Medulla oblongata (tissue), 1 donor: ENCODE results near the gene NKD2.

ENCODE experiments used
- DNase-seq: peaks from one replicate; pipeline ENCODE4 v3.0.0-alpha.2; 2015; ENCODE audit errors: extremely low spot score

Gene NKD2

DNA sequence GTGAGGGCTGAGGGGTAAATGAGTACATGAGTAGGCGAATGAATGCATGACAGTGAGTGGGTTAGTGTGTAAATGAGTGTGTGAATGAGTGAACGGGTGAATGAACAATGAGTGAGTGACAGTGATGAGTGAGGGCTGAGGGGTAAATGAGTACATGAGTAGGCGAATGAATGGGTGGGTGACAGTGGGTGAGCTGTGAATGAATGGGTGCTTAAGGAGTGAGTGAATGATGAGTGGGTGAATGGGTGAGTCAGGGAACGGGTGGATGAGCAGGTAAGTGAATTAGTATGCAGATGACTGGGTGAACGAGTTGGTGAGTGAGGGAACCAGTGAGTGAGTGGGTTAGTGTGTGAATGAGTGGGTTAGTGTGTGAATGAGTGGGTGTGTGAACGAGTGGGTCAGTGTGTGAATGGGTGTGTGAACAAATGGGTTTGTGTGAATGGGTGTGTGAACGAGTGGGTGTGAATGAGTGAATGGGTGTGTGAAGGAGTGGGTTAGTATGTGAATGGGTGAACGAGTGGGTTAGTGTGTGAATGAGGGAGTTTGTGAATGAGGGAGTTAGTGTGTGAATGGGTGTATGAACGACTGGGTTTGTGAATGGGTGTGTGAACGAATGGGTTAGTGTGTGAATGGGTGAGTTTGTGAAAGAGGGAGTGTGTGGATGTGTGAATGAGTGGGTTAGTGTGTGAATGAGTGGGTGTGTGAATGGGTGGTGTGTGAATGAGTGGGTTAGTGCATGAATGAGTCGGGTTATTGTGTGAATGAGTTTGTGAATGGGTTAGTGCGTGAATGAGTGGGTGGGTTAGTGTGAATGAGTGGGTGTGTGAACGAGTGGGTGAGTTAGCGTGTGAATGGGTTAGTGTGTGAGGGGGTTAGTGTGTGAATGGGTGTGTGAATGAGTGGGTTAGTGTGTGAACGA, 32.9 kb downstream of the NKD2 start:
- DNase-seq: peak; percentile 14

DNA sequence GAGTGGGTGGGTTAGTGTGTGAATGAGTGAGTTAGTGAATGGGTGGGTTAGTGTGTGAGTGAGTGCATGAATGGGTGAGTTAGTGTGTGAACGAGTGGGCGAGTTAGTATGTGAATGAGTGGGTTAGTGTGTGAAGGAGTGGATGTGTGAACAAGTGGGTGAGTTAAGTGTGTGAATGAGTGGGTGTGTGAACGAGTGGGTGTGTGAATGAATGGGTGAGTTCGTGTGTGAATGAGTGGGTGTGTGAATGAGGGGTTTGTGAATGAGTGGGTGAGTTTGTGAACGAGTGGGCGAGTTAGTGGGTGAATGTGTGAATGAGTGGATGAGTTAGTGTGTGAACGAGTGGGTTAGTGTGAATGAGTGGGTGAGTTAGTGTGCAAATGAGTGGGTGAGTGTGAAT, 34.0 kb downstream of the NKD2 start:
- DNase-seq: no peak

DNA sequence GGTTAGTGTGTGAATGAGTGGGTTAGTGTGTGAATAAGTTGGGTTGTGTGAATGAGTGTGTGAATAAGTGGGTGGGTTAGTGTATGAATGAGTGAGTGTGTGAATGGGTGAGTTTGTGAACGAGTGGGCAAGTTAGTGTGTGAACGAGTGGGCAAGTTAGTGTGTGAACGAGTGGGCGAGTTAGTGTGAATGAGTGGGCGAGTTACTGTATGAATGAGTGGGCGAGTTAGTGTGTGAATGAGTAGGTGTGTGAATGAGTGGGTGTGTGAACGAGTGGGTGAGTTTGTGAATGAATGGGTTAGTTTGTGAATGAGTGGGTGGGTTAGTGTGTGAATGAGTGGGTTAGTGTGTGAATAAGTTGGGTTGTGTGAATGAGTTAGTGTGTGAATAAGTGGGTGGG, 34.7 kb downstream of the NKD2 start:
- DNase-seq: no peak

DNA sequence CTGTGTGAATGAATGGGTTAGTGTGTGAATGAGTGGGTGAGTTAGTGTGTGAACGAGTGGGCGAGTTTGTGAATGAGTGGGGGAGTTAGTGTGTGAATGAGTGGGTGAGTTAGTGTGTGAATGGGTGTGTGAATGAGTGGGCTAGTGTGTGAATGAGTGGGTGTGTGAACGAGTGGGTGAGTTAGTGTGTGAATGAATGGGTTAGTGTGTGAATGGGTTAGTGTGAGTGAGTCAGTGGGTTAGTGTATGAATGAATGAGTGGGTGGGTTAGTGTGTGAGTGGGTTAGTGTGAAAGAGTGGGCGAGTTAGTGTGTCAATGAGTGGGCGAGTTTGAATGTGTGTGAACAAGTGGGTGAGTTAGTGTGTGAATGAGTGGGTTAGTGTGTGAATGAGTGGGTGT, 35.5 kb downstream of the NKD2 start:
- no peak for DNase-seq

DNA sequence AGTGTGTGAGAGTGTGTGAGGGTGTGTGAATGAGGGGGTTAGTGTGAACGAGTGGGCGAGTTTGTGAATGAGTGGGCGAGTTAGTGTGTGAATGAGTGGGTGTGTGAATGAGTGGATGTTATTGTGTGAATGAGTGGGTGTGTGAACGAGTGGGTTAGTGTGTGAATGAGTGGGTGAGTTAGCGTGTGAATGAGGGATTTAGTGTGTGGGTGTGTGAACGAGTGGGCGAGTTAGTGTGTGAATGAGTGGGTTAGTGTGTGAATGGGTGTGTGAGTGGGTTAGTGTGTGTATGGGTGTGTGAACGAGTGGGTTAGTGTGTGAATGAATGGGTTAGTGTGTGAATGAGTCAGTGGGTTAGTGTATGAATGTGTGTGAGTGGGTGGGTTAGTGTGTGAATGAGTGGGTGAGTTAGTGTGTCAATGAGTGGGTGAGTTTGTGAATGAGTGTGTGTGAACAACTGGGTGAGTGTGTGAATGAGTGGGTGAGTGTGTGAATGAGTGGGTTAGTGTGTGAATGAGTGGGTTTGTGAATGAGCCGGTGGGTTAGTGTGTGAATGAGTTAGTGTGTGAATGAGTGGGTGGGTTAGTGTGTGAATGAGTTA, 37.5 kb downstream of the NKD2 start:
- no peak for DNase-seq

DNA sequence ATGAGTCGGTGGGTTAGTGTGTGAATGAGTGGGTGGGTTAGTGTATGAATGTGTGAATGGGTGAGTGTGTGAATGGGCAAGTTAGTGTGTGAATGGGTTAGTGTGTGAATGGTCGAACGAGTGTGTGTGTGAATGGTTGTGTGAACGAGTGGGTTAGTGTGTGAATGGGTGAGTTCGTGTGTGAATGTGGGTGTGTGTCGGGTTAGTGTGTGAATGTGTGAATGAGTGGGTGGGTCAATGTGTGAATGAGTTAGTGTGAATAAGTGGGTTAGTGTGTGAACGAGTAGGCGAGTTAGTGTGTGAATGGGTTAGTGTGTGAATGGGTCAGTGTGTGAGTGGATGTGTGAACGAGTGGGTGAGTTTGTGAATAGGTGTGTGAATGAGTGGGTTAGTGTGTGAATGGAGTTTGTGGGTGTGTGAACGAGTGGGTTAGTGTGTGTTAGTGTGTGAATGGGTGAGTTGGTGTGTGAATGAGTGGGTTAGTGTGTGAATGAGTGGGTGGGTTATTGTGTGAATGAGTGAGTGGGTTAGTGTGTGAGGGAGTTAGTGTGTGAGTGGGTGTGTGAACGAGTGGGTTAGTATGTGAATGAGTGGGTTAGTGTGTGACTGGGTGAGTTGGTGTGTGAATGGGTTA, 38.8 kb downstream of the NKD2 start:
- no peak for DNase-seq

DNA sequence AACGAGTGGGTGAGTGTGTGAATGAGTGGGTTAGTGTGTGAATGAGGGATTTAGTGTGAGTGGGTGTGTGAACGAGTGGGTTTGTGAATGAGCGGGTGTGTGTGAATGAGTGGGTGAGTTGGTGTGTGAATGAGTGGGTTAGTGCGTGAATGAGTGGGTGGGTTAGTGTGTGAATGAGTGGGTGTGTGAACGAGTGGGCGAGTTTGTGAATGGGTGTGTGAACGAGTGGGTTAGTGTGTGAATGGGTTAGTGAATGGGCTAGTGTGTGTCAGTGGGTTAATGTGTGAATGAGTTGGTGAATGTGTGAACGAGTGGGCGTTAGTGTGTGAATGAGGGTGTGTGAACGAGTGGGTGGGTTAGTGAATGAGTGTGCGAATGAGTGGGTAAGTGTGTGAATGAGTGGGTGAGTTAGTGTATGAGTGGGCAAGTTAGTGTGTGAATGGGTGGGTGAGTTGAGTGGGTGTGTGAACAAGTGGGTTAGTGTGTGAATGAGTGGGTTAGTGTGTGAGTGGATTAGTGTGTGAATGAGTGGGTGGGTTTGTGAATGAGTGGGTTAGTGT, 39.6 kb downstream of the NKD2 start:
- no peak for DNase-seq

DNA sequence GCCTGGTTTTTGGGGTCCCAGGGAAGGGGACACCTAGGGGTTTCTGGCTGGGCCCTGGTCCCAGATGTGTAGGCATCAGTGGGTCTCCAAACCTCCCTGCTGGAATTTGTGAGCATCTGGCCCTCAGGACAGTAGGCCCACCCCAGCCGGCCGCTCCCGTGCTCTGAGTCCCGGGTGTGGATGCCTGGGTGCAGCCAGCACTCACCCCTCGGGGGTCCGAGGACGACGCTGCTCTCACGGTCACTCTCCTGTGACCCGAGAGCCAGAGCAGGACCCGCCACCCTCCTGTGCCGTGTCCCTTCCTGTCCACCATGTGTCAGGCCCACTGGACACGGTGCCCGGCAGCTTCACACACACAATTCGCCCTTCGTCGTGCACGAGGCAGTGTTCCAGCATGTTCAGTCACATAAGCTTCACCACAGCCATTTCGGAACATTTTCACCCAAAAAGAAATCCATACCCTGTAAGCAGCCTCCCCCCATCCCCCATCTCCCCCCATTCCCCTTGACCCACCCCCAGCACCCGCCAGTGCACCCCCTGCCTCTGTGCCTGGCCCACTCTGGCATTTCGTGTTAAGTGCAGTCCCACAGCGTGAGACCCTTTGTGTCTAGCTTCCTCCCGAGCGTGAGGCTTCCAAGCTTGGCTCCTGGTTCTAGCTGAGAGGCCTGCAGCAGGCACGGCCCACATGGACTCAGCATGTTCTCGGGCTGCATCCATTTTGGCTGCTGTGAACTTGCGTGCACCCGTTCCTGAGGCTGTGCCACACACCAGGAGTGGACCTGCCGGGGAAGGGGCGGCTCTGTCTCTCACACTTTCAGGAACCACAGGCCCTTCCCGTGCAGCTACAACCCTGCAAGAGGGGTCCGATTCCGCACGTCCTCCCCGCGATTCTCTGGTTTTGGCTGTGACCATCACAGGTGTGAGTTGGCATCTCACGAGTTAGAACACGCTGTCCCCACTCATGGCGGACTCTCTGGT, 40.5 kb downstream of the NKD2 start:
- DNase-seq: no peak

DNA sequence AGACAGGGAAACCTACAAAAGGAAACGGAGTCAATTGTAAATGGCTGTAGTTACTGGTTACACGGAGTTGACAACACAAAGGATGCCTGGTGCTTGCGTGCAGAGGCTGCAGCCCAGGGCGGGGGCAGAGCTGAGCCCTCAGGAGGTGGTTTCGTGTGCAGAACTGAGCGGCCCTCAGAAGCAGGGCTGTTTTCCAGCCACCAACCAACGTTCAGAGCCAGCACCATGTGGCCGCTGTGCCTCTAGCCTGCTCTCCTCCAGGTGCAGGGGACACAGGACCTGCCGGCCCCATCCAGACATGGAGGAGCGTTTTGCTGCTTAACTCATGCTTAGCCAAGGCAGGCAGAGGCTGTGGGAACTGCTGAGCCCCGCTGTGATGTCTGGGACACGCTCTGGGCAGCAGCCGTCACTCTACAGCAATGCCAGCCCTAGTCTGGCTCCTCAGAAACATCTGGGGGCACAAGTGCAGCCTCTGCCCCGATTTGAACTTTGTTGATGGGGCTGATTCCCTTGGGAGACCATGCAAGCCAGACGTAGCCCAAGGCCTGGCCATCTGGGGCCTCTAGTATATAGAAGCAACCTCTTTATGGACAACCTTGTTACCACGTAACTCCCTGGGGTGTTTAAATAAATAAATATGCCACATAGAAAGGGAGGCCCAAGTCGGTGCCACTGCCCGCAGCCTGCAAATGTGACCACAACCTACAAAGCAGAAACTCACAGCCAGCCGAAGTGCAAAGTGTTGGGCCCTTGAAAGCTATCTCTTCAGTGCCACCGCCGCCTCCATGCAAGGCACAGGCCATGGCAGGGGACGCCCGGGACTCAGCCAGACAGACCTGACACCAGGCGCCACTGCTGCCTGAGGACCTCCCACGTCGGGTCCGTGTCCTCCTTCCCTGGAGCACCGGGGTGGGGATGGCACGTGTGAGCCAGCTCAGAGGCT, 42.1 kb downstream of the NKD2 start:
- DNase-seq: no peak

DNA sequence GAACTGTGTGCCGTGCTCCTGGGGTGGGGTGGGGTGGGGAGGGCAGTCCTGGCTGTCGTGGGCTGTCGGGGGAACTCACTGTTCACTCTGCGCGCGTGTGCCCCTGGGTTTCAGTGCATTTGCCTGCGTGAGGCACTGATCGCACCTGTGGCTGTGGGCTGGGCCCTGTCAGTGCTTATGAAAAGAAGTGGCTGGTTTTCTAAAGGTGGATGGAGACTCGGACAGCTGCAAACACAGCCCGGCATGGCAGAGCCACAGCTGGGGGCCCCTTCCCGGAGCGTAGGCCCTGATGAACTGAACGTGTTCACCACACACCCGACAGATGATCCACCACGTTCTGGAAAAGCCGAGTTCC, 42.7 kb downstream of the NKD2 start:
- no peak for DNase-seq

DNA sequence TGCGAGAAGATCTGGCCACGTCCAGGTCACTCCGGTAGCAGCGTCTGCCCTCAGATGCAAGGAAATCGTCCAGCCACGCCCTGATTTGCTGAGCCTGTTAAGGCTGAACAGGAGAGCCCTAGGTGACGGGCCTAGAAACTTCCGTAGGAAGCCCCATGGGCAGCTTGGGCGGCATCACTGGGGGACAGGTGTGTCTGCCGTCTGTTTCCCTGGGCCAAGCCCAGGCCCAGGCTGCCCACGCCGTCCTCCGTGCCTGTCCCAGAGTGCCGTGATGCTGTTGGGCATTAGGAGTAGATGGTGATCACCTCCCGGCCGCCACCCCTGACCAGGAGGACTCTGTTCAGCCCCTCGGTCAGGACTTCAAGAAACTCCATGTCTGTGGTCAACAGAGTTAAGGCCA, 43.5 kb downstream of the NKD2 start:
- no peak for DNase-seq

DNA sequence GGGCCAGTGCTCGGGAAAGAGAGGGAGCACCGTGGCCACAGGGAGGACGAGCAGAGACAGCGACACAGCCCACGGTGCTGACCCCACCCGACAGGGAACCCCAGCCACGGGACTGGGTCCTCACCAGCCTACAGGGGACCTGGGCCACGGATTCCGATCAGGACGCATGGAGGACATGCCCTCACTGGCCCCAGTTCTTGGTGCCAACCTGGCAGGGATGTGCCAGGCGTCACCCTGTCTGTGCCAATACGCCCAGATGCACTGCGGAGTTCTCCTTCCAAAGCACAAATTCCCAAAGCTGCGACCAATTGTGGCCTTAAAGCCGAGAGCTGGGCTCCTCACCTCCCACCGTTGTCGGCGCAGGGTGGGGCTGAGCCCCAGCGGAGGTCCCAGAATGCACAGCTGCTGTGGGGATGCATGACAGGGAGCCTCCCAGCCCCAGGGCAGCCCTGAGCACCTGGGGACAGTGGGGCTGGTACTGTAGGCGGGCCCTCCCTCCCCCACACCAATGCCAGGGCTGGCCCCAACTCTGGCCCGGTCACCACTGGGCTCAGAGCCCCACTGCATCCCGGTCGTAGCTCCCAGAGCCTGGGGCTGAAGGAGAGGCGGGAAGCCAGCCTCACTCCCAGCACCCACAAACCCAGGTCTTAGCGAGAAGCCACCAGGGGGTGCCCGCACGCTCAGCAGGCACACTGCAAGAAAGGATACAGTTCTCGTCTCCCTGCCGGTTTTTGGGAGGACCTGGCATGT, 44.2 kb downstream of the NKD2 start:
- no peak for DNase-seq

DNA sequence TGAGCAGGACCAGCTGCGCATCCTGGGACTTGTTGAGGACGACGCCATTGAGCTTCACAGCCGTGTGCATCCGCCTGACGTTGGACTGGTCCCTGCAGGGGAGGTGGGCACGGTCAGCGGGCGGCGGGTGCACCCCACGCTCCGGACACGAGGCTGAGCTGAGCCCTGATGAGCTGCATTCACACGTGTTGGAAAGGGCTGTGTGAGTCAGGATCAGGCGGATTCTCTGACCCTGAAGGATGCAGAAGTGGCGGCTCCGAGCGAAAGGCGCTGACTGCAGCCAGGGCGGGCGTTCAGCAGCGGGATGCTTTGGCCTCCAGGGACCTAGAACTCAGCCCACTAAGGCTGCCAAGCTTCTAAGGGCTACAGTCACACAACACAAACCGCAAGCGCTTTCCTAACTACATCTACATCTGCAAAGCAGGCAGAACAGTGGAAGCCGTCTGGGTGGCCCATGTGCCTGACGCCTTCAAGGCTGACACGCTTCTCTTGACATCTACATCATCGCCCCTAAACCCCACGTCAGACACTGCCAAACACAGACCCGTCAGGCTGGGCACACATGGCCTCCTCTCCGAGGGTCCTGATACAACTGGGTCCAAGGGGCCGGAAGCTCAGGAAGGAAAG, 44.9 kb downstream of the NKD2 start:
- DNase-seq: no peak

DNA sequence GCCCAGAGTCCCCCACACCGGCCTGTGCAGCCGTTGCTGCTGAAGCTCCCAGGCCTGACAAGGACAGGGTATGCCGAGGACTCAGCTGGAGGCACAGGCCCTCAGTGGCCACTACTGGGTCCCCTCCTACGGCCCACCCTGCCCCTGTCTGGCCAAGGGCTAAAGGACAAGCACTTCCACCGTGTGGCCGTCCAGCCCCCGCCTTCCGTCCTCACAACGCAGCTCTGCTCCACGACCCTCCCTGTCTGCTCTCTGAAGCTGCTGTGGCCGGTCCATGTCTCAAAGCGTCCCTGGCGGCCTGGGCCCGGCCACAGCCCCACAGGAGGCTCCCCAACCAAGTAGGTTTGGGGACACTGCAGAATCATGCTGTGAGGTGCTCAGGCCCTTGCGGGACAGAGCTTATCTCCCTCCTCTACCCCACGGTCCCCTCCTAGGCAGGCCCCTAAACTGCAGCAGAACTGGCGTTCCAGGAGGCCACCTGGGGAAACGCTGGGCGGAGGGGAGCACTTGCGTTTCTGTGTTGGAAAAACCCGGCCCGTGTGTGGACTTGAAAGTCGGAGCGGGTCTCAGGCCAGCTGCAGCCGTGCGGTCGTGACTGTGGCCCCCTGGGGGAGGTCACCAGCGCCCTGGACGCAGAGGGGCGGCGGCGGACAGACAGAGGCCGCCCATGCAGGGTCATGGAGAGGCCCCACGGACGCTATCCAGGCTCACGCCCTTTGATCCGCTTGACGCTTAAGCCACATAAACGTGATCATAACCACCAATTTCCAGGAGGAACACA, 45.6 kb downstream of the NKD2 start:
- DNase-seq: no peak

DNA sequence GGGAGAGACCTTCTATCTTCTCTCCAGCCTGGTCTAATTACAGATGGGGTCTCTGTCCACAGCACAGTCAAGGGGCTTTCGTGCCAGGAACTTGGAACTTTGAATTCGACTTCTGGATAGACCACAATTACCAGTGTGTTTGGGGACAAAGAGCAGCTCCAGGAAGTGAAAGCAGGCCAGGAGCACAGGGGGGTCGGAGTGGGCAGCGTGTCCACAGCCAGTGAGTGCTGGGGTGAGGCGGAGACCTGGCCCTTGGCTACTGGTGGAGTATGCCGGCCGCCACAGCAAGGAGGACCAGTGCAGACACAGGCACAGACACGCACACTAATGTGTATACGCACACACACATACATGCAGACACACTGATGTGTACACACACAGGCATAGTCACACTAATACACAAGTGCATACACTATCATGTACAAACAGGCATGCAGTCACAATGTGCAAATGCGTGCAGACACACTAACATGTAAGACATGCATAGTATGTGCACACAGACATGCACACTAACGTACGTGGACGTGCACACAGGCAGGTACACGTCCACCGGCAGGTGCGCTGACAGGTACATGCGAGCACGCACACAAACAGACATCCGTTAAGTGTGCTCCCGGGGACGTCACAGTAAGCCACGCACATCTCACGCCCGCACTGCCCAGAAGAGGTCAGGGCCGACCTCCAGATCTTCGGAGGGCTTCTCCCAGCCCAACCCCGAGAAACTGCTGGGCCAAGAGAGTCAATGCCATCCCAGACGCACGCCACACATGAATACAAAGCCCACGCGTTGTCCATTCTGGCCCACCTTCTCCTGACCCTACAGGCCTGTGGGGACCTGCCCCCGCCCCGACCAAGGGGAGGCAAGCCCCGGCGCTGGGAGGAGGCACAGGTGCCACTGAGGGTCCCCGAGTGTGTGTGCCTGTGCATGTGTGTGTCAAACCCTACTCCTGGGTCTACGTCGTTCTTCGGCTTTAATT, 46.5 kb downstream of the NKD2 start:
- DNase-seq: no peak

DNA sequence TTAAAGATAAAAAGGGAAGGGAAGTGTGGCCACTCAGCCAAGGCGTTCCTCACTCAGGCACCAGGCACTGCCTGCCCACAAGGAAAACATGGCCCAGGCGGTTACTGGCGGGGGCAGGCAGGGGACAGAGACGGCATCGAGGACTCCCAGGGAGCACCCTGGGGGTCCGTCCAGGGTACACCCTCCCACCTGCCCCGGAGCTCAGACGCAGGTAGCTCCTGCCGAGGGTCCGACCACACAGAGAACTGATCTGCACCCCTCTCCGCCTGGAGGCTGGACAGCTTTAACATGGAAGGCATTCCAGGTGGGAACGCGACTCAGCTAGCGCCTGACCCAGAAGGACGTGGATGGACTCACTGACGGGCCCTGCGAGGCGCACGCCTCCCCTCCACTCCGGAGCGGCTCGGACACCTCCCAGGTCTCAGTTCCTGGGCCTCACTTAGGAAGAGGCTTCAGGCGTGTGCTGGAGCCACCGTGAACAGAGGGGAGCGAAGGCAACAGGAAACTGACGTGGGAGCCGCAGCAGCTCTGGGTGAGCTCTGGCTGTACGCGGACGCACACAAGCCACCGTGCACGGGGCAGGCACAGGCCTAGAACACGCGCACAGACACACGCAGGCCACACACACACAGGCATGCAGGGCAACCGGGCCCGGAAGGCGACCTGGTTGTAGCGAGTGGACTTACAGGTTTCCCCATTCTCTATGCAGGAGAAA, 47.5 kb downstream of the NKD2 start:
- DNase-seq: no peak
